Parathyroid adenoma (tissue), 2 donors: ENCODE measurements around the gene SHBG.

ENCODE experiments used
- H2AFZ ChIP-seq: fragments of 300-600 bp; sonication (generic); one replicate; pipeline ENCODE4 v1.7.0; 2017; ENCODE audit warnings: antibody characterized with exemption, mild to moderate bottlenecking
- H3K27ac ChIP-seq: fragments of 300-600 bp; sonication (generic); one replicate; pipeline ENCODE4 v1.7.0; 2017
- H3K27me3 ChIP-seq: fragments of 300-600 bp; sonication (generic); one replicate; pipeline ENCODE4 v1.7.0; 2017; ENCODE audit warnings: low read length; ENCODE audit not compliant: control insufficient read depth, insufficient read depth
- H3K36me3 ChIP-seq: fragments of 300-600 bp; sonication (generic); one replicate; pipeline ENCODE4 v1.7.0; 2017; ENCODE audit warnings: low read length; ENCODE audit not compliant: control insufficient read depth, insufficient read depth
- H3K4me1 ChIP-seq: fragments of 300-600 bp; sonication (generic); one replicate; pipeline ENCODE4 v1.7.0; 2017; ENCODE audit warnings: control low read depth
- H3K4me2 ChIP-seq: fragments of 300-600 bp; sonication (generic); one replicate; pipeline ENCODE4 v1.7.0; 2017; ENCODE audit warnings: low read length
- H3K4me3 ChIP-seq: fragments of 300-600 bp; sonication (generic); one replicate; pipeline ENCODE4 v1.7.0; 2017; ENCODE audit warnings: low read depth, low read length
- H3K79me2 ChIP-seq: fragments of 300-600 bp; sonication (generic); one replicate; pipeline ENCODE4 v1.7.0; 2017; ENCODE audit warnings: control low read depth
- H3K9ac ChIP-seq: fragments of 300-600 bp; sonication (generic); one replicate; pipeline ENCODE4 v1.7.0; 2017; ENCODE audit warnings: mild to moderate bottlenecking
- H3K9me3 ChIP-seq: fragments of 300-600 bp; sonication (generic); one replicate; pipeline ENCODE4 v1.7.0; 2017; ENCODE audit warnings: low read length; ENCODE audit not compliant: control insufficient read depth
- CTCF ChIP-seq: fragments of 300-600 bp; sonication (generic); IDR thresholded peaks from one replicate; pipeline ENCODE4 v1.7.0; 2017; ENCODE audit warnings: antibody characterized with exemption, mild to moderate bottlenecking
- donor health status: primary hyperparathyroidism.

Gene SHBG

GRCh38 chr17:7674934-7675333, 45.0 kb downstream of the SHBG start:
- no peak overlapping the region for H3K4me3 ChIP-seq
- peaks cover 8% of the 10 kb centered on the region for H3K79me2 ChIP-seq
- no peak overlapping the region for H3K9ac ChIP-seq
- no peak overlapping the region for H3K4me2 ChIP-seq
- H3K27ac ChIP-seq, result no peak overlapping the region
- no peaks in the 10 kb centered on the region for H3K36me3 ChIP-seq
- no peaks in the 10 kb centered on the region for H3K9me3 ChIP-seq
- no peak overlapping the region for H2AFZ ChIP-seq
- no peak for TF ChIP-seq CTCF
- no peaks in the 10 kb centered on the region for H3K4me1 ChIP-seq
- H3K27me3 ChIP-seq, result no peaks in the 10 kb centered on the region

- Histone ChIP-seq H3K36me3 (no peaks in the 10 kb centered on the region), H3K4me3 (no peak overlapping the region), H3K27me3 (no peaks in the 10 kb centered on the region), H3K4me1 (no peaks in the 10 kb centered on the region), H3K4me2 (no peak overlapping the region), H3K79me2 (peaks cover 14% of the 10 kb centered on the region), H3K9ac (no peak overlapping the region), H2AFZ (no peak overlapping the region), H3K27ac (no peak overlapping the region), H3K9me3 (no peaks in the 10 kb centered on the region)
- TF ChIP-seq CTCF, result no peak
Observed at GRCh38 chr17:7676533-7676932, 46.6 kb downstream of the SHBG start.

DNA sequence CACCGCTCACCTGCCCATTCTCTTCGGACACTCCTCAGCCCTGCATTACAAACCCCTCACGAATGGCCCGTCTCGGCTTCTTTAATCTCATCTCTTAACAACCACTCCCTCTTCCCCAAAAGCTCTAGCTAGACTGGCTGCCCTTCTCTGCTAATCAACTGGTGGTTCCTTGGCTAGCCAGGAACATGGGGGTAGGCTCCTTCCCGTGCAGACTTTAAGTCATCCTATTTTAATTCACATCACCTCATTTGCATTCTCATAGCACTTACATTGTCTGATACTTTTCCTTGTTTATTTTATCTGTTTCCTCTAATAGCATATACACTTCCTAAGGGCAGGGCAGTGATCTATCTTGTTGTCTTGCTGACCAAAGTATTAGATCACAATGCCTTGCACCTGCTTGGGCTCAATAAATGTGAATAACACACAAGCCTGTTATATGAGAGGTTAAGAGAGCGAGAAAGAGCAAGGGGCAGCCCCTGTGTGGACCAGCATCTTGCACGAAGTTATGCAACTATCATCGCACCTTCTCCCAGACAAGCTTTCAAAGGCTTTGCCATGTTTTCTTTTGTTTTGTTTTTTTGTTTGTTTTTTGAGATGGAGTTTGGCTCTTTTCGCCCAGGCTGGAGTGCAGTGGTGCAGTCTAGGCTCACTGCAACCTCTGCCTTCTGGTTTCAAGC, 47.6 kb downstream of the SHBG start:
- Histone ChIP-seq H3K27me3 (no peaks in the 10 kb centered on the region), H3K4me1 (no peaks in the 10 kb centered on the region), H3K4me2 (no peak overlapping the region), H2AFZ (no peak overlapping the region), H3K36me3 (no peaks in the 10 kb centered on the region), H3K9ac (no peak overlapping the region), H3K27ac (no peak overlapping the region), H3K4me3 (no peak overlapping the region), H3K79me2 (peaks cover 18% of the 10 kb centered on the region), H3K9me3 (no peaks in the 10 kb centered on the region)
- TF ChIP-seq CTCF, result no peak
